ENCODE results near the gene ANKRD33B. TPM values are rescaled to one million over a fixed set of nuclear protein-coding genes. Genes with fewer than 3 reads are reported as not detected.

The ANKRD33B gene
- total RNA-seq, 1 donor from 2014 or later: 2.2 TPM

DNA sequence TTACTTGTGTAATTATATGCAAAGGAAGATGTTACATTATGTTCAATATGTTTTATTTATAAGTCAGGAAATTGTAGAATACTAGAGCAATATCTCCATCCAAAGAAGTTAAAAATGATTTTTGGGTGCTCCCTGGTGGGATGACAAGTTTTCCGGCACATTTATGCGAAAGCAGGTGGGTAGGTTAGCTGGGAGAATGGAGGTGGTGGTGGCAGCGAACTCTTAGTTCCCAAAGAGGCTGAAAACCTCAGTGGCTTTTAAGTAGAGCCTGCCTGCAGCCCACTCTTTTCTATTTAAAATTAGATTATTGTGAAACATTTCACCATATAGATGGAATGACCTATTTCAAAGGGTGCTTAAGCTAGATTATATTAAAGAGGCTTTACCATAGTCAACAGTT, 51.8 kb downstream of the ANKRD33B start:
- Histone ChIP-seq H3K4me2 (no peak overlapping the region), H4K20me1 (ENCODE audit: low read depth) (no peaks in the 10 kb centered on the region), H3K4me1 (no peaks in the 10 kb centered on the region), H3K27me3 (no peaks in the 10 kb centered on the region), H3K9ac (no peak overlapping the region), H3F3A (ENCODE audit: low read depth) (no peaks in the 10 kb centered on the region), H3K4me3 (no peak overlapping the region), H3K36me3 (no peaks in the 10 kb centered on the region), H3K79me2 (ENCODE audit: low read depth) (no peaks in the 10 kb centered on the region), H3K27ac (no peak overlapping the region), H2AFZ (replicated peaks) (no peak overlapping the region), H3K9me3 (ENCODE audit: low read depth) (no peaks in the 10 kb centered on the region)
- peaks cover 11% of the 10 kb centered on the region for H3K9me3 Mint-ChIP-seq
- DNase-seq (ENCODE audit: low spot score): no peak
- H3K27me3 Mint-ChIP-seq (ENCODE audit: insufficient read depth, low read depth): peaks cover 2% of the 10 kb centered on the region
- peaks cover 4% of the 10 kb centered on the region for H3K36me3 Mint-ChIP-seq
- H3K4me1 Mint-ChIP-seq: no peaks in the 10 kb centered on the region
- no peak overlapping the region for H3K4me3 Mint-ChIP-seq
- no peak overlapping the region for H3K27ac Mint-ChIP-seq
- TF ChIP-seq, protein P1, sequence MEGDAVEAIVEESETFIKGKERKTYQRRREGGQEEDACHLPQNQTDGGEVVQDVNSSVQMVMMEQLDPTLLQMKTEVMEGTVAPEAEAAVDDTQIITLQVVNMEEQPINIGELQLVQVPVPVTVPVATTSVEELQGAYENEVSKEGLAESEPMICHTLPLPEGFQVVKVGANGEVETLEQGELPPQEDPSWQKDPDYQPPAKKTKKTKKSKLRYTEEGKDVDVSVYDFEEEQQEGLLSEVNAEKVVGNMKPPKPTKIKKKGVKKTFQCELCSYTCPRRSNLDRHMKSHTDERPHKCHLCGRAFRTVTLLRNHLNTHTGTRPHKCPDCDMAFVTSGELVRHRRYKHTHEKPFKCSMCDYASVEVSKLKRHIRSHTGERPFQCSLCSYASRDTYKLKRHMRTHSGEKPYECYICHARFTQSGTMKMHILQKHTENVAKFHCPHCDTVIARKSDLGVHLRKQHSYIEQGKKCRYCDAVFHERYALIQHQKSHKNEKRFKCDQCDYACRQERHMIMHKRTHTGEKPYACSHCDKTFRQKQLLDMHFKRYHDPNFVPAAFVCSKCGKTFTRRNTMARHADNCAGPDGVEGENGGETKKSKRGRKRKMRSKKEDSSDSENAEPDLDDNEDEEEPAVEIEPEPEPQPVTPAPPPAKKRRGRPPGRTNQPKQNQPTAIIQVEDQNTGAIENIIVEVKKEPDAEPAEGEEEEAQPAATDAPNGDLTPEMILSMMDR (IDR thresholded peaks at IDR 0.05): no peak
- TF ChIP-seq EZH2 (IDR thresholded peaks at IDR 0.05): no peak
- no peak for TF ChIP-seq EZH2phosphoT487 (IDR thresholded peaks at IDR 0.05)

DNA sequence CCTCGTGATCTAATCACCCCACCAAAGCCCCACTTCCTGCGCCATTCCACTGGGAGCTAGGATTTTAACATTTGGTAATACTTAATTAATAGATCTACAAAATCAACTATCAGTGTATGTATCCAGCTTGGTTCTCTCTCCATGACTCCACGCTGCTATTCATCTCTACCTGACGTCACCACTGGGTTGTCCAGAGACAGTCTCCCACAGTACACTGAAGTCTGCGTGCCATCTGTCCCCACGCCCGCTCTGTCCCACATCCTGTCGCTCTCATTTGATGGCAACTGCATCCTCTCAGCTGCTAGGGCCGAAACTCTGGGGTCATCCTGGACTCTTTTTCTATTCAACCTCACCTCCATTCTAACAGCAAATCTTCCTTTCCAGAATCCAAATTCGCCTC, 53.2 kb downstream of the ANKRD33B start:
- TF ChIP-seq EZH2phosphoT487 (IDR thresholded peaks at IDR 0.05) (no peak), EZH2 (IDR thresholded peaks at IDR 0.05) (no peak)
- TF ChIP-seq, protein P1 (IDR thresholded peaks at IDR 0.05): no peak
- H2AFZ ChIP-seq (replicated peaks): no peak overlapping the region
- DNase-seq (ENCODE audit: low spot score): no peak
- H3K9me3 ChIP-seq (ENCODE audit: low read depth): no peaks in the 10 kb centered on the region
- Mint-ChIP-seq H3K9me3 (peaks cover 18% of the 10 kb centered on the region), H3K4me1 (no peaks in the 10 kb centered on the region), H3K27me3 (ENCODE audit: insufficient read depth, low read depth) (peaks cover 2% of the 10 kb centered on the region), H3K27ac (no peak overlapping the region), H3K4me3 (no peak overlapping the region), H3K36me3 (peaks cover 4% of the 10 kb centered on the region)
- H3K4me1 ChIP-seq: no peaks in the 10 kb centered on the region
- H3K4me2 ChIP-seq: no peak overlapping the region
- no peaks in the 10 kb centered on the region for H4K20me1 ChIP-seq (ENCODE audit: low read depth)
- H3K79me2 ChIP-seq (ENCODE audit: low read depth): no peaks in the 10 kb centered on the region
- no peak overlapping the region for H3K4me3 ChIP-seq
- no peak overlapping the region for H3K27ac ChIP-seq
- H3K9ac ChIP-seq: no peak overlapping the region
- H3F3A ChIP-seq (ENCODE audit: low read depth): no peaks in the 10 kb centered on the region
- H3K36me3 ChIP-seq: no peaks in the 10 kb centered on the region
- no peaks in the 10 kb centered on the region for H3K27me3 ChIP-seq

DNA sequence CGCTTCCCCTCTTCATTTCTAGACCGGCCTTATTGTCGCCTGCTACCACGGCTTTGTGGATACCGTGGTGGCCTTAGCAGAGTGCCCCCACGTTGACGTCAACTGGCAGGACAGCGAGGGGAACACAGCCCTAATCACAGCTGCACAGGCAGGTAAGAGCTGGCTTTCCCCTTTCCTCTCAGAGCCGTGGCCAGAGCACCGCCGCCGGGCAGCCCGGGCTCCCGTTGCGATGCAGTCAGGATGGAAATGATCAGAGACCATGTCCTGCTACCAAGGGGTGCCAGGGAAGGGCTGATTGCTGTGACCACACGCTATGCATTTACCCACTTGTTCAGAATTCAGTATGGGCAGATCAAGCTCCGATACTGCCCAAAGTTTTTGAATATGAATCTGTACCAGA, 54.4 kb downstream of the ANKRD33B start:
- no peak for DNase-seq (ENCODE audit: low spot score)
- TF ChIP-seq EZH2phosphoT487 (IDR thresholded peaks at IDR 0.05): no peak
- TF ChIP-seq, protein P1 (IDR thresholded peaks at IDR 0.05): no peak
- TF ChIP-seq EZH2 (IDR thresholded peaks at IDR 0.05): no peak
- no peaks in the 10 kb centered on the region for H3K9me3 ChIP-seq (ENCODE audit: low read depth)
- Mint-ChIP-seq H3K27me3 (ENCODE audit: insufficient read depth, low read depth) (peaks cover 2% of the 10 kb centered on the region), H3K36me3 (peaks cover 4% of the 10 kb centered on the region), H3K27ac (no peak overlapping the region), H3K9me3 (peaks cover 18% of the 10 kb centered on the region), H3K4me3 (no peak overlapping the region), H3K4me1 (peaks cover under 1% of the 10 kb centered on the region)
- no peaks in the 10 kb centered on the region for H3K36me3 ChIP-seq
- no peak overlapping the region for H3K4me2 ChIP-seq
- no peaks in the 10 kb centered on the region for H4K20me1 ChIP-seq (ENCODE audit: low read depth)
- no peaks in the 10 kb centered on the region for H3K79me2 ChIP-seq (ENCODE audit: low read depth)
- H3K27me3 ChIP-seq: no peaks in the 10 kb centered on the region
- no peaks in the 10 kb centered on the region for H3F3A ChIP-seq (ENCODE audit: low read depth)
- no peak overlapping the region for H2AFZ ChIP-seq (replicated peaks)
- peaks cover 6% of the 10 kb centered on the region for H3K4me1 ChIP-seq
- no peak overlapping the region for H3K4me3 ChIP-seq
- no peak overlapping the region for H3K9ac ChIP-seq
- no peak overlapping the region for H3K27ac ChIP-seq

All from neural progenitor cell (in vitro differentiated cells).